Right cardiac atrium (tissue), 5 donors: Measurements from ENCODE around the gene PRDM1. TPM values are rescaled to one million over a fixed set of nuclear protein-coding genes. Genes with fewer than 3 reads are reported as not detected.

Source experiments
- ATAC-seq, 2 donors: fragments of 200-7000 bp; cut with Tn5 transposase; one replicate each; pipeline versions ENCODE4 v1.8.0 to v1.9.1; 2020; ENCODE audit warnings: moderate library complexity in 2 of 2, mild to moderate bottlenecking in 1 of 2
- DNase-seq, 3 donors: peaks; one replicate each; pipeline ENCODE4 v3.0.0-alpha.2; 2020
- H3K27ac ChIP-seq: one replicate; pipeline ENCODE4 v1.5.1; 2013; ENCODE audit warnings: mild to moderate bottlenecking, low read length, control low read depth, moderate library complexity
- H3K27me3 ChIP-seq: one replicate; pipeline ENCODE4 v1.6.1; 2013; ENCODE audit not compliant: control insufficient read depth, insufficient read depth
- H3K4me1 ChIP-seq: one replicate; pipeline ENCODE4 v1.6.1; 2013; ENCODE audit warnings: low read length; ENCODE audit not compliant: control insufficient read depth, insufficient read depth
- H3K4me3 ChIP-seq: one replicate; pipeline ENCODE4 v1.5.1; 2013; ENCODE audit warnings: low read length, control low read depth
- H3K9me3 ChIP-seq: one replicate; pipeline ENCODE4 v1.6.1; 2013; ENCODE audit warnings: low read length; ENCODE audit not compliant: control insufficient read depth
- WGBS: extraction: QIAGEN DNeasy Blood & Tissue Kit; methylation state at CpG from one replicate; pipeline ENCODE4 v1.1.7; 2013; 5-methylcytosine and 5-hydroxymethylcytosine counted together
- intact Hi-C, 4 donors: fragments of 100-400 bp; cut with DNase I; formaldehyde crosslinking; loops; one replicate each; pipeline versions ENCODE4 v1.11.0 to v1.14.0; 2022 to 2023
- polyA plus RNA-seq: library from polyadenylated mRNA; stranded (reverse); fragments of 200-250 nt; gene quantifications from one replicate; pipeline ENCODE4 v1.2.3, GENCODE V29; 2013
- total RNA-seq, 4 donors: library from RNA; stranded (reverse); fragmentation: NEBNext Ultra II Directional; extraction: Animal tissue kit (Norgen Biotek cat#: 25700); gene quantifications; one replicate each; pipeline ENCODE4 v1.2.1, GENCODE V29; 2021
- donor health status: healthy with polysubstance abuse.
- donor health status: DM: no; HTN: yes; CAD: no.
- donor health status: DM: no; HTN: no; CAD: no.
- donor health status: DM: no; HTN: yes; CAD: no; lungs with severe emphysema.
- donor health status: DM: yes; HTN: yes; CAD: no.

Gene PRDM1
- total and polyA plus RNA-seq, 5 donors, result 0.41 to 1.5 (median 1.4) TPM

GRCh38 chr6:106070636-106071035 lies 15.5 kb upstream of the PRDM1 start:
- WGBS, result 91% methylated on average over 1 of the region's 1 CpG
- intact Hi-C loops, result no loop called here
- H3K4me1 ChIP-seq, result no peaks in the 10 kb centered on the region

GRCh38 chr6:106072501-106073090 lies 13.5 kb upstream of the PRDM1 start:
- DNase-seq (no peak), ATAC-seq (no peak)
- WGBS, result 76% methylated on average over 8 of the region's 8 CpGs
- no peak overlapping the region for H3K27ac ChIP-seq
- H3K27me3 ChIP-seq, result no peaks in the 10 kb centered on the region
- no peaks in the 10 kb centered on the region for H3K4me1 ChIP-seq
- intact Hi-C loops, result no loop called here
- H3K9me3 ChIP-seq, result no peaks in the 10 kb centered on the region
- H3K4me3 ChIP-seq, result no peak overlapping the region

More at GRCh38 chr6:106070636-106071035, 15.5 kb upstream of the PRDM1 start:
- ATAC-seq (no peak), DNase-seq (no peak)
- no peak overlapping the region for H3K27ac ChIP-seq
- H3K27me3 ChIP-seq, result no peaks in the 10 kb centered on the region
- H3K9me3 ChIP-seq, result no peaks in the 10 kb centered on the region
- H3K4me3 ChIP-seq, result no peak overlapping the region

GRCh38 chr6:106074146-106074545 lies 12.0 kb upstream of the PRDM1 start:
- Histone ChIP-seq H3K4me3 (no peak overlapping the region), H3K27me3 (no peaks in the 10 kb centered on the region), H3K9me3 (no peaks in the 10 kb centered on the region), H3K4me1 (no peaks in the 10 kb centered on the region), H3K27ac (no peak overlapping the region)
- DNase-seq, result no peak
- intact Hi-C loops, result no loop called here
- ATAC-seq, result no peak
- 73% methylated on average over 3 of the region's 3 CpGs for WGBS

- no peak for DNase-seq
- 88% methylated on average over 3 of the region's 3 CpGs for WGBS
- Histone ChIP-seq H3K4me1 (no peaks in the 10 kb centered on the region), H3K4me3 (no peak overlapping the region), H3K27me3 (no peaks in the 10 kb centered on the region), H3K27ac (no peak overlapping the region), H3K9me3 (no peaks in the 10 kb centered on the region)
- intact Hi-C loops, result no loop called here
- no peak for ATAC-seq
These were observed 10.0 kb upstream of the PRDM1 start for GRCh38 chr6:106076139-106076538.

GRCh38 chr6:106077170-106077569 lies 9.0 kb upstream of the PRDM1 start:
- H3K27me3 ChIP-seq, result no peaks in the 10 kb centered on the region
- intact Hi-C loops, result no loop called here
- H3K4me1 ChIP-seq, result no peaks in the 10 kb centered on the region
- WGBS, result 95% methylated on average over 3 of the region's 3 CpGs
- H3K4me3 ChIP-seq, result no peak overlapping the region
- no peak overlapping the region for H3K27ac ChIP-seq
- no peak for DNase-seq
- ATAC-seq, result no peak
- H3K9me3 ChIP-seq, result no peaks in the 10 kb centered on the region

- WGBS, result 55% methylated on average over 5 of the region's 5 CpGs
- Histone ChIP-seq H3K27ac (no peak overlapping the region), H3K9me3 (no peaks in the 10 kb centered on the region), H3K27me3 (no peaks in the 10 kb centered on the region), H3K4me1 (no peaks in the 10 kb centered on the region), H3K4me3 (no peak overlapping the region)
- intact Hi-C loops, result no loop called here
- no peak for DNase-seq
- no peak for ATAC-seq
These were observed 8.3 kb upstream of the PRDM1 start for GRCh38 chr6:106077881-106078280.

- no peak overlapping the region for H3K4me3 ChIP-seq
- DNase-seq (no peak), ATAC-seq (no peak)
- no peaks in the 10 kb centered on the region for H3K4me1 ChIP-seq
- no peaks in the 10 kb centered on the region for H3K27me3 ChIP-seq
- H3K9me3 ChIP-seq, result no peaks in the 10 kb centered on the region
- WGBS, result 60% methylated on average over 8 of the region's 8 CpGs
- intact Hi-C loops, result no loop called here
- no peak overlapping the region for H3K27ac ChIP-seq
These were observed 6.0 kb upstream of the PRDM1 start for GRCh38 chr6:106079961-106080762.

- Histone ChIP-seq H3K27ac (no peak overlapping the region), H3K9me3 (no peaks in the 10 kb centered on the region), H3K4me1 (no peaks in the 10 kb centered on the region), H3K4me3 (no peak overlapping the region), H3K27me3 (no peaks in the 10 kb centered on the region)
- ATAC-seq (no peak), DNase-seq (no peak)
- intact Hi-C loops, result no loop called here
- WGBS, result 75% methylated on average over 3 of the region's 3 CpGs
These were observed 5.4 kb upstream of the PRDM1 start for GRCh38 chr6:106080763-106081095.

GRCh38 chr6:106081715-106082114 lies 4.4 kb upstream of the PRDM1 start:
- DNase-seq, result no peak
- 73% methylated on average over 4 of the region's 4 CpGs for WGBS
- Histone ChIP-seq H3K4me1 (no peaks in the 10 kb centered on the region), H3K4me3 (no peak overlapping the region), H3K27ac (no peak overlapping the region), H3K9me3 (no peaks in the 10 kb centered on the region), H3K27me3 (no peaks in the 10 kb centered on the region)
- intact Hi-C loops, result no loop called here
- no peak for ATAC-seq

- Histone ChIP-seq H3K9me3 (no peaks in the 10 kb centered on the region), H3K27me3 (no peaks in the 10 kb centered on the region), H3K4me1 (no peaks in the 10 kb centered on the region), H3K27ac (no peak overlapping the region), H3K4me3 (no peak overlapping the region)
- WGBS, result 75% methylated on average over 6 of the region's 6 CpGs
- intact Hi-C loops, result no loop called here
- ATAC-seq (no peak), DNase-seq (no peak)
These were observed 3.3 kb upstream of the PRDM1 start for GRCh38 chr6:106082735-106083398.

GRCh38 chr6:106083618-106084017 lies 2.5 kb upstream of the PRDM1 start:
- H3K9me3 ChIP-seq, result no peaks in the 10 kb centered on the region
- H3K4me3 ChIP-seq, result no peak overlapping the region
- no peaks in the 10 kb centered on the region for H3K27me3 ChIP-seq
- intact Hi-C loops, result no loop called here
- DNase-seq (no peak), ATAC-seq (no peak)
- no peaks in the 10 kb centered on the region for H3K4me1 ChIP-seq
- H3K27ac ChIP-seq, result no peak overlapping the region
- WGBS, result 83% methylated on average over 2 of the region's 2 CpGs
